GM19035 (cell line): ENCODE results near the gene ANKMY1.
"Not testable (repeated sequence)": the region's sequence is repeated elsewhere in the genome, so short reads cannot be mapped to it uniquely, and the experiment has no call there.

Experiments
- ATAC-seq: cut with Tn5 transposase; IDR thresholded peaks from one replicate; pipeline ENCODE4 v1.9.1; 2021; ENCODE audit not compliant: unreplicated experiment

Gene ANKMY1

DNA sequence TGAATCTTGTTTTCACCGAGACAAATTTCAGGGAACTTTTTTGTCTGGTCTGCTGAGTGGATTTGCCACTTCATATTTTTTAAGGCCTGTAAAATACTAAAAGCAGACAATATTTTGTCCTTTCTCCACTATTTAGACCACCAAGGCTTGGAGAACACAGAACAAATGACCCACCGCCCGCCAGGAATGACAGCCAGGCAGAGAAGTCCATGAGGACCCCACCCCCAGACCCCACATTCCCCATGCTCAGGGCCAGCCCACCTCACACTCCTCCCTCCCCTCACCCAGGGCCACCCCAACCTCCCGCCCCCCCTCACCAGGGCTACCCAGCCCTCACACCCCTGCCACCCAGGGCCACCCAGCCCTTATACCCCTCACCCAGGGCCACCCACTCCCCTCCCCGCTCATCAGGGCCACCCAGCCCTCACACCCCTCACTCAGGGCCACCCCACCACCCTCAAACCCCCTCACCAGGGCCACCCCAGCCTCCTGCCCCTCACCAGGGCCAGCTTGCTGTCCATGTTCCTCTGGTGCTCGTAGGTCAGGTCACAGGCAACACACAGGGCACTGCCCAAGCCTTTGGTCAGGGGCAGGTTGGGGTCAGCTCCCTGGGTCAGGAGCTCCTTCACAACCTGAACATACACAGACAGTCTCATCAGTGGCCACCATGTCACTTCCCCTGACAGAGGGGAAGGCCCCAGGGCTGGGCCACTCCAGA lies 50.6 kb downstream of the ANKMY1 start:
- no peak for ATAC-seq

DNA sequence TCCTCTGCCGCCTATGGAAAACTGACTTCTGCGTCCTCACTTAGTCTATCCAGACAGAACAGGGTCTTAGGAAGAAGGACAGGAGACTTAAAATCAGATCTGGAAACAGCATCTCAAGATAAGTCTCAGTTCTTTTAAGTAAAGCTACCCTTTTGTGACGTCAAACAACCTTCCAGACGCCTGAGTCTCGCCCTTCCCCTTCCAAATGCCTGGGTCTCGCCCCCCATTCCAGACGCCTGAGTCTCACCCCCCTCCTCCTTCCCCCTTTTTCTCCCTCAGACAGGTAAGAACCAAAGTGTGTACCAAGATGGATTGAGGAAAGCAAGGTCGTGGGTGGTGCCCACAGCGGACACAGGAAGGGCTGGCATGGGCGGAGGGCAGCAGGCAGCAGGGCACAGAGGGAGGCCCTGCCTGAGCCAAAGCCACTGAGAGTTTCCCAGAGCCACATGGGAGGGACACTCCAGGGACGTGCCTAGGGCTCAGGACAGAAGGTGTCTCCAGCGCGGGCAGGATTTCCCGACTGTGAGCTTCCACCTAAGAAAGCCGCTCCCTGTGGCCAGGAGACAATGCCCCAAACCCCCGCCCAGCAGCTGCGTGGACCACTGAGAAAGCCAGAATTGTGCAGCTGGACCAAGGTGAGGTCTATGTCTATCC lies 51.3 kb downstream of the ANKMY1 start:
- ATAC-seq = no peak

DNA sequence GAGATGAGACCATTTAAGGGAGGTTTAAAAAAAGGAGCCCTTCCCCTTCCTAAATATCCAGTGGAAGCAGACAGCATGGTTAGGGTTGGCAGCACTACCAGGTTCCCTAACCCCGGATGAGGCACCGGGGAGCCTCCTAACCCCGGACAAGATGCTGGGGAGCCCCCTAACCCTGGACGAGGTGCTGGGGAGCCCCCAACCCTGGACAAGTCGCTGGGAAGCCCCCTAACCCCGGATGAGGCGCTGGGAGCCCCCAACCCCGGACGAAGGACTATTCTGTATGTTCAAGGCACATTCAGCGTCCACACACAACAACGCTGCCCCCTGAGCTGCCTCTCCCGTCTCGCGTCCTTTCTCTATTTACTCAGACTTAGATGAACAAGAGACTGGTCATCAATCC lies 51.9 kb downstream of the ANKMY1 start:
- ATAC-seq = no peak

DNA sequence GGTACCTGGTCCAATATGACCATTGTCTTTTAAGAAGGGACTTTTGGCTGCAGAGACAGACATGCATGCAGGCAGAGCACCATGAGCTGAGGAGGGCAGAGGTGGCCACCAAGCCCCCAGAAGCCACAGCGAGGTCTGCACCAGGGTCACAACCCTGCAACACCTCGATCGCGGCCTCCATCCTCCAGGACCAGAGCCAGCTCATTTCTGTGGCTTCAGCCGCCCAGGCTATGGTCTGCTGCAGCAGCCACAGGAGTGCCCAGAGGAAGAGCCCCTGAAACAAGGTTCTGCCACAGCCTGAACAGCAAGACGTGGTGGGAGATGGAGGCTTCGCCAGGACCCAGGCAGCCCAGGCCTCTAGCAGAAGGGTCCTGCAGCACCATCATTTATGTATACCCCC lies 53.9 kb downstream of the ANKMY1 start:
- ATAC-seq = no peak

- ATAC-seq = no peak
Observed at GRCh38 chr2:240503375-240503774, 54.4 kb downstream of the ANKMY1 start.

- no peak for ATAC-seq
Observed at GRCh38 chr2:240502430-240503121, 55.2 kb downstream of the ANKMY1 start.

DNA sequence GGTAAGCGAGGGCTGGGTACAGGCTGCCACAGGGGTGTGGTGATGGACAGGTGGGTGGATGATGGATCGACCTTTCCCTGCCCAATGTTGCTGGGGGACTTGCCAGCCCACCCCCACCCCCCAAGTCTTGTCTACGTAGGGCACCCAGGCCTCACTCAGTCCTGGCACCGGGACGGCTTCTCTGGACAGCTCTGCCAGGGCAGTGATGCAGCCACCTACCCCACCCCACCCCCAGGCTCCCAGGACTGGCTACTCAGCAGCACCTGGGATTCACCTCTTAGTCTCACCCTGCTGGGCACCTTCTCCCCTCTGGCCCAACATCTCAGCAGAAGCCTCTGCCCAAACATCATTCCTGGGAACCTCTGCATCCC lies 55.7 kb downstream of the ANKMY1 start:
- ATAC-seq = no peak

GRCh38 chr2:240501531-240501991 lies 56.2 kb downstream of the ANKMY1 start:
- ATAC-seq = no peak

DNA sequence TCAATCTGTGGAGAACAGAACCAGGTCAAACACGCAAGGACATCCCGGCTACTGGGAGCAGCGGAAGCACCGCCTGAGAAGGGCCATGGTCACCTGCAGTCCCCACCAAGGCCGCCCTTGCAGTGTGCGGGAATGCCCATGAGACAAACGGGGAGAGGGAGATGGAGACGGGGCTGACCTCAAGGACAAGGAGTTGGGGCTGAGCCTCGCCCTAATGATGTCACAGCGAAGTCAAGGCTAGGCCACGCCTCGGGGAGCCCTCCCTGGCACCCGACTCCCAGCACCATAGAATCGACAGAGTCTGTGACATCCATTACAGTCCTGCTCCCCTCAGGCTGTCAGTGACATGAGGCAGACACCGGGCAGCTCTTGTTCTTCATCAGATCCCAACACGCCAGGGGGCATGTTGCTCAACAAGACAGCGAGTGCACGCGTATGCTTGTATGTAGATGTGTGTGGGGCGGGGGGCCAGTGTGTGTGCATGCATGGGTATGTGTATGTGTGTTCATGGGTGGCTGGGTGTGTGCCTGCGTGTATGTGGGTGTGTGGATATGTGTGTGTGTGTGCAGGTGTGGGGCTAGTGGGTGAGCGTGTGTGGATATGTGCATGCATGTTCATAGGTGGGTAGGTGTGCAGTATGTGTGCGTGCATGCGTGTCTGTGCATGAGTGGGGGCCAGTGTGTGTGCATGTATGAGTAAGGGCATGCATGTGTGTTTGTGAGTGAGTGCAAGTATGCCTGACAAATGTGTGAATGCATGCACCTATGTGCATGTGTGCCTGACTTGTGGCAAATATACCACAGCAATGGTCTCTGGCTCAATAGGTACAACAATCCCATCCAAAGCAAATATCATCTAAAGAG lies 57.0 kb downstream of the ANKMY1 start:
- no peak for ATAC-seq

DNA sequence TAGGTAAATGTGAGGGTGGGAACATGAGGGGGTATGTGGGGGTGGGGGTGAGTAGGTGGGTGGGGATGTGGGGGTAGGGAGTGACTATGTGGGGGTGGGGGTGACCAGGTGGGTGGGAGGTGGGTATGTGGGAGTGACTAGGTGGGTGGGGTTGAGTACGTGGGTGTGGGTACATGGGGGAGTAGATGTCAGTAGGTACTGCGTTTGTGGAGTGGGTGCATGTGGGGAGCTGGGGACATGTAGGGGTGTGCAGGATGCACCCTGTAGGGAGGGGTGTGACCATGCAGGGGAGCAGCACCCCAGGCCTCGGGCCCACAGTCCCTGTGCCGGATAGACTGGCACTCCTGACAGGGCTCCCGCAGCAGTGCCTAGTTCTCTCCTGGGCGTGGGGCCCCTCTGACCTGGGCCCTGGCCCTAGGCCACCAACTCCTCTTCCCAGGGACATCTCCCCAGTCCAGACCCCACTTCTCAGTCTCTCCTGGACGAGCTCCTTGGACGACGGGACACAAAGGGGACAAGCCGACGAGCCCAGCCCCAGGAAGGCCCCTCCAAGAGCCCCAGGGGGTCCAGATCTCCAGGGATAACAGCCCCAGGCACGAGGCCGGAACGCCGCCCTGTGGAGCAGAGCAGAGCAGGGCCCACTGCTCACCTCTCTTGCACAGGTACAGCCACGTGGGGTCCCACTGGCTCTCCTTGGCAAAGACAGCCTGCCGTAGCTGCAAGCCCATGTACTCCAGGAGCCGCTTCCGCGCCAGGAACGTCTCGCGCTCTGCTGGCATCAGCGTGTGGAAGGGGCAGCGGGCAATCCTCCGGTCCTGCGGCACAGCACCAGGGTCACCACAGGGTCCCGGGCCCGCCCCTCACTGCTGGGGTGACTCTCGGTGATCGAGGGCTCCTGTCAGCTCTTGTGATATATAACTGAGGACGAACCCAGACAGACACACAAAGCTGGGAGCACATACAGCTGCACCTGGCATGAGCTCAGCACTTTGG lies 58.2 kb downstream of the ANKMY1 start:
- ATAC-seq = no peak

DNA sequence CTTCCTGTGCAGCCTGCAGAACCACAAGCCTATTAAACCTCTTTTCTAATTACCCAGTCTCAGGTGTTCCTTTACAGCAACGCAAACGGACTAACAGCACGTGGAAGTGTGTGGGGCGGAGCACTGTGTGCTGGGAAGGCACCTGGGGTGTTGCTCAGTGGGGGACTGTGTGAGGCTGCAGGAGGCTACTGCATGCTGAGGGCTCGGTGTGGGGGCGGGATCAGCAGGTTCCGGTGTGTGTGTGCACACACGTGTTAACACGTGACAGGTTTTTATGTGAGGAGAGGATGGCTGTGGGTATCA lies 58.9 kb downstream of the ANKMY1 start:
- no peak for ATAC-seq

DNA sequence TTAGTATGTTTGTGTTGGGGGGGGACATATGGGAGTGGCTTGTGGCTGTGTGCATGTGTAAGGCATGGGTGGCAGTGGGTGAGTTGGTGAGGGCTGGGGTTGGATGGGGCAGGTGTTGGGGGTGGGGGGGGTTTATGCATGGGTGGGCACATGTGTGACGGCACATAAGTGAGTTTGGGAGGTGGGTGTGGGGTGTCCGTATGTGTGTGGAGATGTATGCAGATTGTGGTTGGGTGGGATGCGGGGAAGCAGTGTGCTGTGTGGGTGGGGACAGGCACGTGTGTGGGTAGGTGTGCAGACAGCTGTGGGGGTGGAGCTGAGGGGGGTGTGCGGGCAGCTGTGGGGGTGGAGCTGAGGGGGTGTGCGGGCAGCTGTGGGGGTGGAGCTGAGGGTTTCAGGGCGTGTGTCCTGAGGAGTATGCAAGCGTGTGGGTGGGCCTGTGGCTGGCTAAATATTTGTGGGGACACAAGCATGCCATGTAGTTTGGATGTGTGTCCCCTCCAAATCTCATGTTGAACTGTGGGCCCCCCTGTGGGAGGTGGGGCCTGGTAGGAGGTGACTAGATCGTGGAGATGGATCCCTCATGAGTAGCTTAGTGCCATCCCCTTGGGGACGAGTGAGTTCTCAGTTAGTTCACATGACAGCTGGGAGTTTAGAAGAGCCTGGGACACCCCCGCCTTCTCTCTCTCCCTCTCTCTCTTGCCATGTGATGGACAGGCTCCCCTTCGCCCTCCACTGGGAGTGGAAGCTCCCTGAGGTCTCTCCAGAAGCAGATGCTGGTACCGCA lies 59.4 kb downstream of the ANKMY1 start:
- ATAC-seq = no peak

GRCh38 chr2:240497082-240497481 lies 60.7 kb downstream of the ANKMY1 start:
- ATAC-seq = not testable (repeated sequence)

DNA sequence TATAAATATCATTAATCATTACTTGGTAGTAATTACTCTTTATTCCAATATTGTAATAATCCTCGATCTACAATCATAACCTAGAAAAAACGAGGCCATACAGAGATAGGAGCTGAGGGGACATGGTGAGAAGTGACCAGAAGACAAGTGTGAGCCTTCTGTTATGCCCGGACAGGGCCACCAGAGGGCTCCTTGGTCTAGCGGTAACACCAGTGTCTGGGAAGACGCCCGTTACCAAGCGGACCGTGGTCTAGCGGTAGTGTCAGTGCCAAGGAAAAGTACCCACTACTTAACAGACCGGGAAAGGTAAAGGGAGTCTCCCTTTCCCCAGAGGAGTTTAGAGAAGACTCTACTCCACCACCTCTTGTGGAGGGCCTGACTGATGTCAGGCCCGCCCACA lies 62.8 kb downstream of the ANKMY1 start:
- ATAC-seq = not testable (repeated sequence)

GRCh38 chr2:240494194-240494793 lies 63.5 kb downstream of the ANKMY1 start:
- ATAC-seq = no peak

DNA sequence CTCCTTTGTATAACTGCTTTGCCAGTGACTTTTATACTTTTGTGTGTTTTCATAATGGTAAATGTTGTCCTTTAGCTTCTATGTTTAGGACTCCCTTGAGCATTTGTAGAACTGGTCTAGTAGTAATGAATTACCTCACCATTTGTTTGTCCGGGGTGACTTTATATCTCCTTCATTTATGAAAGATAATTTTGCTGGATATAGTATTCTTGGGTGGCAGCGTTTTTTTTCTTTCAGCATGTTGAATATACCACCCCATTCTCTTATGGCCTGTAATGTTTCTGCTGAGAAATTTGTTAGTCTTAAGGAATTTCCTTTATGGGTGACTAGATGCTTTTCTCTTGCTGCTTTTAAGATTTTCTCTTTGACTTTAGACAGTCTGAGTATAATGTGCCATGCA lies 66.3 kb downstream of the ANKMY1 start:
- no peak for ATAC-seq

- no peak for ATAC-seq
Observed at GRCh38 chr2:240482141-240482540, 75.6 kb downstream of the ANKMY1 start.

GRCh38 chr2:240481720-240482119 lies 76.1 kb downstream of the ANKMY1 start:
- no peak for ATAC-seq
